ENCODE results near the gene CCNY. TPM values are rescaled to one million over a fixed set of nuclear protein-coding genes. Genes with fewer than 3 reads are reported as not detected.

The CCNY gene
- total RNA-seq, 2 experiments from 2014 or later, result 37.0 to 55.8 TPM

- intact Hi-C loops (cut with micrococcal nuclease; ENCODE audit: unreplicated experiment), result no loop called here
- peaks cover 12% of the 10 kb centered on the region for H4K20me1 ChIP-seq (ENCODE audit: insufficient read depth, low read length)
Observed at GRCh38 chr10:35415505-35415904, 79.2 kb downstream of the CCNY start.

GRCh38 chr10:35416619-35417312, 80.5 kb downstream of the CCNY start:
- no TSS peak for BruUV-seq (replicated peaks)
- peaks cover 15% of the 10 kb centered on the region for H3K4me1 ChIP-seq (ENCODE audit: insufficient read depth, low read length, poor library complexity, severe bottlenecking)
- peaks cover 16% of the 10 kb centered on the region; the same call in 1 of the 2 replicates for H3K79me2 ChIP-seq (ENCODE audit: insufficient read depth, low read depth, low read length)
- no peak overlapping the region for H2AFZ ChIP-seq (ENCODE audit: low read length)
- DNase-seq (ENCODE audit: low spot score), result peak; percentile 21
- TF ChIP-seq, protein P1, sequence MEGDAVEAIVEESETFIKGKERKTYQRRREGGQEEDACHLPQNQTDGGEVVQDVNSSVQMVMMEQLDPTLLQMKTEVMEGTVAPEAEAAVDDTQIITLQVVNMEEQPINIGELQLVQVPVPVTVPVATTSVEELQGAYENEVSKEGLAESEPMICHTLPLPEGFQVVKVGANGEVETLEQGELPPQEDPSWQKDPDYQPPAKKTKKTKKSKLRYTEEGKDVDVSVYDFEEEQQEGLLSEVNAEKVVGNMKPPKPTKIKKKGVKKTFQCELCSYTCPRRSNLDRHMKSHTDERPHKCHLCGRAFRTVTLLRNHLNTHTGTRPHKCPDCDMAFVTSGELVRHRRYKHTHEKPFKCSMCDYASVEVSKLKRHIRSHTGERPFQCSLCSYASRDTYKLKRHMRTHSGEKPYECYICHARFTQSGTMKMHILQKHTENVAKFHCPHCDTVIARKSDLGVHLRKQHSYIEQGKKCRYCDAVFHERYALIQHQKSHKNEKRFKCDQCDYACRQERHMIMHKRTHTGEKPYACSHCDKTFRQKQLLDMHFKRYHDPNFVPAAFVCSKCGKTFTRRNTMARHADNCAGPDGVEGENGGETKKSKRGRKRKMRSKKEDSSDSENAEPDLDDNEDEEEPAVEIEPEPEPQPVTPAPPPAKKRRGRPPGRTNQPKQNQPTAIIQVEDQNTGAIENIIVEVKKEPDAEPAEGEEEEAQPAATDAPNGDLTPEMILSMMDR (conservative IDR thresholded peaks at IDR 0.05; ENCODE audit: low read length), result no peak
- no peak for TF ChIP-seq EZH2phosphoT487 (IDR thresholded peaks at IDR 0.05; ENCODE audit: borderline replicate concordance, low read depth, low read length)
- H3K27ac ChIP-seq (ENCODE audit: low read depth, low read length, poor library complexity, severe bottlenecking), result no peak overlapping the region
- H3K9me3 ChIP-seq (ENCODE audit: low read length), result no peaks in the 10 kb centered on the region
- H3K9me2 ChIP-seq (ENCODE audit: insufficient read depth, low read length), result no peaks in the 10 kb centered on the region
- no peaks in the 10 kb centered on the region for H3K36me3 ChIP-seq (ENCODE audit: insufficient read depth, low read length)
- CTCF ChIA-PET (ENCODE audit: unreplicated experiment), result no interaction called here
- intact Hi-C loops (cut with micrococcal nuclease; ENCODE audit: unreplicated experiment), result no loop called here
- peaks cover 12% of the 10 kb centered on the region for H4K20me1 ChIP-seq (ENCODE audit: insufficient read depth, low read length)
- no peak overlapping the region for H3K4me3 ChIP-seq (ENCODE audit: low read depth, low read length, poor library complexity, severe bottlenecking)
- POLR2A ChIA-PET, result interaction anchor here (0.6 to 1.6 kb wide), 4 partner anchors 10 to 1516 kb away, joined by 3 to 5 read pairs (median 3); no protein-coding TSS in a partner anchor
- no peak overlapping the region for H3K4me2 ChIP-seq (ENCODE audit: low read length)

More at GRCh38 chr10:35415505-35415904, 79.2 kb downstream of the CCNY start:
- BruUV-seq (replicated peaks), result no TSS peak
- no peak for DNase-seq (ENCODE audit: low spot score)
- Histone ChIP-seq H3K36me3 (ENCODE audit: insufficient read depth, low read length) (no peaks in the 10 kb centered on the region), H3K79me2 (ENCODE audit: insufficient read depth, low read depth, low read length) (peaks cover 14% of the 10 kb centered on the region; the same call in 1 of the 2 replicates), H3K9me3 (ENCODE audit: low read length) (no peaks in the 10 kb centered on the region), H3K4me3 (ENCODE audit: low read depth, low read length, poor library complexity, severe bottlenecking) (no peak overlapping the region), H3K9me2 (ENCODE audit: insufficient read depth, low read length) (no peaks in the 10 kb centered on the region), H3K27ac (ENCODE audit: low read depth, low read length, poor library complexity, severe bottlenecking) (no peak overlapping the region), H2AFZ (ENCODE audit: low read length) (no peak overlapping the region), H3K4me1 (ENCODE audit: insufficient read depth, low read length, poor library complexity, severe bottlenecking) (peaks cover 15% of the 10 kb centered on the region), H3K4me2 (ENCODE audit: low read length) (no peak overlapping the region)
- CTCF ChIA-PET (ENCODE audit: unreplicated experiment), result no interaction called here
- TF ChIP-seq, protein P1 (conservative IDR thresholded peaks at IDR 0.05; ENCODE audit: low read length), result no peak
- TF ChIP-seq EZH2phosphoT487 (IDR thresholded peaks at IDR 0.05; ENCODE audit: borderline replicate concordance, low read depth, low read length), result no peak
- POLR2A ChIA-PET, result interaction anchor here (0.5 kb wide), 1 partner anchor 13 kb away, joined by 3 read pairs; no protein-coding TSS in a partner anchor

GRCh38 chr10:35417313-35417625, 81.0 kb downstream of the CCNY start:
- POLR2A ChIA-PET, result interaction anchor here (1.1 to 1.6 kb wide), 3 partner anchors 10 to 207 kb away, joined by 3 to 5 read pairs (median 3); no protein-coding TSS in a partner anchor
- CTCF ChIA-PET (ENCODE audit: unreplicated experiment), result no interaction called here
- Histone ChIP-seq H3K9me2 (ENCODE audit: insufficient read depth, low read length) (no peaks in the 10 kb centered on the region), H3K79me2 (ENCODE audit: insufficient read depth, low read depth, low read length) (peaks cover 16% of the 10 kb centered on the region; the same call in 1 of the 2 replicates), H3K4me1 (ENCODE audit: insufficient read depth, low read length, poor library complexity, severe bottlenecking) (peaks cover 15% of the 10 kb centered on the region), H3K36me3 (ENCODE audit: insufficient read depth, low read length) (no peaks in the 10 kb centered on the region), H3K4me3 (ENCODE audit: low read depth, low read length, poor library complexity, severe bottlenecking) (no peak overlapping the region), H4K20me1 (ENCODE audit: insufficient read depth, low read length) (peaks cover 12% of the 10 kb centered on the region), H3K9me3 (ENCODE audit: low read length) (no peaks in the 10 kb centered on the region), H2AFZ (ENCODE audit: low read length) (no peak overlapping the region), H3K27ac (ENCODE audit: low read depth, low read length, poor library complexity, severe bottlenecking) (no peak overlapping the region), H3K4me2 (ENCODE audit: low read length) (no peak overlapping the region)
- intact Hi-C loops (cut with micrococcal nuclease; ENCODE audit: unreplicated experiment), result no loop called here
- no peak for TF ChIP-seq EZH2phosphoT487 (IDR thresholded peaks at IDR 0.05; ENCODE audit: borderline replicate concordance, low read depth, low read length)
- TF ChIP-seq, protein P1 (conservative IDR thresholded peaks at IDR 0.05; ENCODE audit: low read length), result no peak
- no peak for DNase-seq (ENCODE audit: low spot score)
- BruUV-seq (replicated peaks), result no TSS peak

Data from OCI-LY7 (cell line).